ENCODE measurements around the gene SRGAP1.

DNA sequence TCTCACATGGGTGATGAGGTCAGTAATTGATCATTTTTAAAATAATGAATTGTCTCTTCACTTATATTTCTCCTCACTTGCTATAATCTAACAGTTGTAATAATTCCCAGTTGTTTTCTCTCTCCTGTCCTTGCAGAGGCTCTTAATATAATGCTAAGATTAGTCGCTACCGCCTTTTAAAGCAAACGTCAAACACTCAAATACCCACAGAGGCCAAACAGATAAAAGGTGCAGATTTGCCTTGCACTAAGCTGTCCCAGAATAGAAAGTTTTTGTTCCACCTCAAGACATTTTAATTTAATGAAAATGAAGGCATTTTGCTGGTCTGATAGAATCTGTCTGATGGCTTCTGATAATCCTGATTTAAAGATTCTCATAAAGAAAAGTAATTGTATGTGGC lies 218.6 kb downstream of the SRGAP1 start:
- no peak for TF ChIP-seq POLR2A (IDR thresholded peaks at IDR 0.05)
- no peak for TF ChIP-seq CTCF (IDR thresholded peaks at IDR 0.05)

Measured in gastroesophageal sphincter (tissue), 3 donors.